Kidney epithelial cell (primary cell): Measurements from ENCODE around the gene MRPL49. TPM values are rescaled to one million over a fixed set of nuclear protein-coding genes. Genes with fewer than 3 reads are reported as not detected.
"Not testable (repeated sequence)": the region's sequence is repeated elsewhere in the genome, so short reads cannot be mapped to it uniquely, and the experiment has no call there.

Source experiments
- DNase-seq: peaks from one replicate; pipeline ENCODE4 v3.0.0-alpha.2; 2010; ENCODE audit warnings: low read depth
- H3K27me3 ChIP-seq: 2 replicates; pipeline ENCODE4 v1.6.0; 2011; ENCODE audit warnings: low read length; ENCODE audit not compliant: control insufficient read depth, insufficient read depth
- H3K36me3 ChIP-seq: 2 replicates; pipeline ENCODE4 v1.5.1; 2011; ENCODE audit warnings: low read length; ENCODE audit not compliant: control insufficient read depth, insufficient read depth
- H3K4me3 ChIP-seq: 2 replicates; pipeline ENCODE4 v1.5.1; 2011; ENCODE audit warnings: low read depth, mild to moderate bottlenecking, control low read depth, low read length
- CTCF ChIP-seq: IDR thresholded peaks from 2 replicates; pipeline ENCODE4 v1.5.1; 2011; ENCODE audit warnings: mild to moderate bottlenecking, moderate library complexity, low read length, control low read depth, inconsistent platforms; ENCODE audit not compliant: insufficient read depth, poor library complexity, severe bottlenecking
- total RNA-seq: library from RNA; depleted of rRNA; stranded (reverse); fragments of >200 nt; gene quantifications from 2 replicates; pipeline ENCODE4 v1.2.3, GENCODE V29; 2015

MRPL49 gene
- total RNA-seq, 1 donor from 2014 or later: 67.6 TPM

GRCh38 chr11:65147352-65148075 lies 25.4 kb downstream of the MRPL49 start:
- TF ChIP-seq CTCF: no peak
- Histone ChIP-seq H3K4me3 (no peak overlapping the region), H3K27me3 (no peaks in the 10 kb centered on the region), H3K36me3 (no peaks in the 10 kb centered on the region)
- DNase-seq: no peak

DNA sequence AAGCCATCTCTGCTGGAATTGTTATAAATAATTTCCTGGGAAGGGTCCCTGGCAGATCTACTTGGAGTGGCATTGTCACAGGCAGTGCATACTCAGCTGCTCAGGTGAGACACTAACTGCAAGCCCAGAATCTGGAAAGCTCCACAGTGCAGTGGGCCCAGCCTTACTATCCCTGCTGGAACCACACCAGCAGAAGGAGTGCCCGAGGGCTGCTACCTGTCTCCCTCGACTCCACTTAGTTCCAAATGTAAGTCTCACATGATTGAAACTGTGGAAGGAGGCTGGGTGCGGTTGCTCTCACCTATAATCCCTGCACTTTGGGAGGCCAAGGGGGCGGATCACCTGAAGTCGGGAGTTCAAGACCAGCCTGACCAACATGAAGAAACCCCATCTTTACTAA lies 26.5 kb downstream of the MRPL49 start:
- DNase-seq: no peak
- no peaks in the 10 kb centered on the region for H3K36me3 ChIP-seq
- H3K4me3 ChIP-seq: no peak overlapping the region
- no peaks in the 10 kb centered on the region for H3K27me3 ChIP-seq
- TF ChIP-seq CTCF: no peak

GRCh38 chr11:65150131-65150508 lies 28.0 kb downstream of the MRPL49 start:
- not testable (repeated sequence) for H3K36me3 ChIP-seq, DNase-seq, H3K4me3 ChIP-seq, H3K27me3 ChIP-seq

- no peak overlapping the region for H3K4me3 ChIP-seq
- TF ChIP-seq CTCF: no peak
Observed at GRCh38 chr11:65150509-65151299, 28.6 kb downstream of the MRPL49 start.

DNA sequence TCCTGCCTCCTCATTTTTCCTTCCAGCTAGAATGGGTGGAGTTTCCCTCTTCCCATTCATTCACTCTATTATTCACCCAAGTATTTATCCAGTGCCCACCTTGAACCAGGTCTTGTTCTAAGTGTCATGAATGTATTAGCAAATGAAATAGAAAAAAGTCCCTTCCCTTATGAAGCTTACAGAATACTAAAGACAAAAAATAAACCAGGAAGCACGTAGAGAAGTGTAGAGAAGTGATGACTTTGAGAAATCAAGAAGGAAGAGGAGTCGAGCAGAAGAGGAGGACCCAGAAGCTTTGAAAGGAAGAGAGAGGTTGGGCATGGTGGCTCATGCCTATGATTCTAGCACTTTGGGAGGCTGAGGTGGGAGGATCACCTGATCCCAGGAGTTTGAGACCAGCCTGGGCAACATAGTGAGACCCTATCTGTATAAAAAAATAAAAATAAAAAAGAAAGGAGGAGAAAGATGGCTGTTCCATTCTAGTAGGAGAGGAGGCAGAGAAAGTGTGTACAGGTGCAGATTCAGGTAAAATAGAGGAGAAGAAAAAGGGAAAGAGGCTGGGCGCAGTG lies 29.3 kb downstream of the MRPL49 start:
- Histone ChIP-seq H3K4me3 (no peak overlapping the region), H3K36me3 (no peaks in the 10 kb centered on the region), H3K27me3 (no peaks in the 10 kb centered on the region)
- no peak for TF ChIP-seq CTCF
- DNase-seq: no peak

More at GRCh38 chr11:65150509-65151299, 28.6 kb downstream of the MRPL49 start:
- no peaks in the 10 kb centered on the region for H3K36me3 ChIP-seq
- DNase-seq: peak; percentile 71
- no peaks in the 10 kb centered on the region for H3K27me3 ChIP-seq

DNA sequence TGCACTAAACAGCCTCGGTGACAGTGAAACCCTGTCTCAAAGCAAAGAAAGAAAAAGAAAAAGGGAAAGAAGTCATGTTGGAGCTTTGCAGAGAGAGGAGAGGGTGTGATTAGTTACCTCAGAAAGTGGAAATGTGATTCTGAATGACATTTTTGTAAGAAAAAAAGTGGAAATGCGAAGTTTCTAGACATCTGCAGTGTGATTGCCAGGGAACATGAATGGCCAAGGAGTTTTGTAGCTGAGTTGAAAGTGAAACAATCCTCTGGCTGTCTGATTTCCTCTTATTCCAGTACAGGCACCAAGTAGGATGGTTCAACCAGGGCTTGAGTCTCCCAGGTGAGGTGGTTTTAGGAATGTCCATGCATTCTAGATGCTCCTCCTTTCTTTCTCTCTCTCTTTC lies 30.0 kb downstream of the MRPL49 start:
- no peak overlapping the region for H3K4me3 ChIP-seq
- TF ChIP-seq CTCF: no peak
- no peak for DNase-seq
- no peaks in the 10 kb centered on the region for H3K36me3 ChIP-seq
- H3K27me3 ChIP-seq: no peaks in the 10 kb centered on the region
